GM12891 (cell line): ENCODE results near the gene IFI44.

Source experiments
- PAX5 ChIP-seq: IDR thresholded peaks from 2 replicates; pipeline ENCODE4 v1.6.1; 2011; ENCODE audit warnings: low read length, moderate library complexity, mild to moderate bottlenecking; ENCODE audit not compliant: insufficient read depth, severe bottlenecking
- POLR2A ChIP-seq: IDR thresholded peaks from 2 replicates; pipeline ENCODE4 v1.6.1; 2011; ENCODE audit warnings: low read depth, low read length, control low read depth
- POLR2AphosphoS5 ChIP-seq: IDR thresholded peaks from 2 replicates; pipeline ENCODE4 v1.6.1; 2011; ENCODE audit warnings: low read depth, low read length, control low read depth
- POU2F2 ChIP-seq: IDR thresholded peaks from 2 replicates; pipeline ENCODE4 v1.6.1; 2011; ENCODE audit warnings: low read depth, mild to moderate bottlenecking, control low read depth, low read length, moderate library complexity
- SPI1 ChIP-seq: IDR thresholded peaks from 2 replicates; pipeline ENCODE4 v1.6.1; 2011; ENCODE audit warnings: low read depth, low read length, control low read depth
- TAF1 ChIP-seq: IDR thresholded peaks from 2 replicates; pipeline ENCODE4 v1.6.1; 2011; ENCODE audit warnings: low read depth, low read length, control low read depth

DNA sequence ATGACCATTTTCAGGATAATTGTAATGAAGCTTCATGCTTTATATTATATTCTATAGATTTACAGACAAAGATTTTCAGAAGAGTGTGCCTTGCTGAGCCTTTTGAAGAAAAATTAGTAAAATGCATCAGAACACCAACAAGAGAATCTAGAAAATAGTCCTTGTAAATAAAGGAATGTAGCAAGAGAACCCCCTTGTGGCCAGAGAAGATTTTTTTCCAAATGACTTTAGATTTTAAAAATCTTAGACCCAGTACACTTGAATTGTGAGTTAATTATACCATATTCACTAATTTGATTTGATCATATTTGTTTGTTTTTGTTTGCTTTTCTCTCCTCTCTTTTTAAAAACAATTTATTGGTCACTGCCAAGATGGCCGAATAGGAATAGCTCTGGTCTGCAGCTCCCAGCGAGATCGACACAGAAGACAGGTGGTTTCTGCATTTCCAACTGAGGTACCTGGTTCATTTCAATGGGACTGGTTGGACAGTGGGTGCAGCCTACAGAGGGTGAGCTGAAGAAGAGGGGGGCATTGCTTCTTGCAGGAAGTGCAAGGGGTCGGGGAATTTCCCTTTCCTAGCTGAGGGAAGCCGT lies 42.2 kb upstream of the IFI44 start:
- TF ChIP-seq POLR2AphosphoS5 (no peak), TAF1 (no peak), POLR2A (no peak), SPI1 (no peak), PAX5 (no peak), POU2F2 (no peak)
